HG02970 (cell line): ENCODE data around the gene IGLON5.

ENCODE experiments used
- ATAC-seq: cut with Tn5 transposase; IDR thresholded peaks from one replicate; pipeline ENCODE4 v1.9.1; 2021; ENCODE audit warnings: mild to moderate bottlenecking, moderate library complexity, moderate number of reproducible peaks; ENCODE audit not compliant: unreplicated experiment, low FRiP score

The IGLON5 gene

GRCh38 chr19:51359294-51359693, 47.9 kb downstream of the IGLON5 start:
- ATAC-seq: no peak

- no peak for ATAC-seq
Measured at GRCh38 chr19:51361239-51361638, 49.8 kb downstream of the IGLON5 start.

- ATAC-seq: no peak
Measured at GRCh38 chr19:51364200-51365106, 53.0 kb downstream of the IGLON5 start.

GRCh38 chr19:51365211-51365964, 53.9 kb downstream of the IGLON5 start:
- no peak for ATAC-seq

DNA sequence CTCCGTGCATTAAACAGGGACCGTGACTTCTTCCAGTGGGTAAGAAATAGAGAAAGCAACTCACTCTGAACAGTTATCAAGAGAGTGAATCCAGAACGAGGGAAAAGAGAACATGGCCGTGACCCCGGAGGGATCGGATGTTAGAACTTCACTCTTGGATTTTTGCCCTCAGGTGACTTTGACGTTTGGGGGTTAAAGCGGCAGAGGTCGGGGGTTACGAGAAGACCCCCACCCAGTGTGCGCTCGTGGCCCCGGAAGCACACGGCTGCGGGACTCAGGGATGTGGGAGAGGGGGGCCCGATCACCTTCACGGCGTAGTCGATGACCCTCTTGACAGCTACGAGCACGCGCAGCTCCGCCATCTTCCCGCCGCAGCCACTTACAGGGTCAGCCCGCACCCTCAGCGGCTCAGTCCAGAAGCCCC, 54.5 kb downstream of the IGLON5 start, which contains the start of gene ETFB:
ETFB (minus strand) TSS at position 424 of the 424 bp plus-strand sequence; CDS start at position 362, 62 bp downstream.
- no peak for ATAC-seq

DNA sequence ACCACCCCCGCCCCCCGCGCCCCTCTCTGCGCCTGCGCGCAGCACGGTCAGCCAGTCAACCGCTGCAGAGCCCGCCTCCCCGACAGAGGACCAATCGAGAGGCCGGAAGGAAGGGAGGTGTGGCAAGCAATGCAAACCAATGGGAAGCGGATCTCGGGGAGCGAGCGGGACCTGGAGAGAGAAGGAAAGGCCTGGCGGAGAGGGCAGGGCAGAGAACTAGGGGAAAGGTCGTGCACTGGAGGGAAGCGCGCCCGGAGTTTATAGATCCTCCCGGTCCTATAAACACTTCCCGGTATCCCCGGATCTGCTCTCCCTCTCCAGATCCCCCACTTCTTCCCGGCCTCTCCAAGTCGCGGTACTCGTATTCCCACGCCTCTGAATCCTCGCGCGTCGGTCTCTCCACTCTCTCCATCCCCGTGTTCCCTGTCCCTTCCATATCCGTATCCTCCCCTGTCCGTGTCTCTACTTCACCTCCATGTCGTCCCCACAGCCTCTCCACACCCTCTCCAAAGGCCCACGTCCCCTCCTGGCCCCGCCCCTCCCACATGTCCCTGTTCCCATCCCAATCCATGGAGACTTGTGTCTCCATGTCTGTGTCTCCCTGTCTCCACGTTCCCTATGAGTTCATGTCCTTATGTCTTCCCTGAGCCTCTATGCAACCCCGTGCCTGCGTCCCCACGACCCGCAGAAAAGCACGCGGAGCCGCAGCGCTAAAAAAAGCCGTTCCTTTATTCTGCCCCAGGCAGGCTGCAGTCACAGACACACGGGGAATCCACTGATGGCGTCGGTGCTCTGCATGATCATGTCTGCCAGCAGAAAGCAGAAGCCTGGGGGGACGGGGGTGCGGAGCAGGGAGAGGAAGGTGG, 55.2 kb downstream of the IGLON5 start:
- ATAC-seq: peak; percentile 39

GRCh38 chr19:51367255-51367564, 55.8 kb downstream of the IGLON5 start:
- ATAC-seq: no peak

DNA sequence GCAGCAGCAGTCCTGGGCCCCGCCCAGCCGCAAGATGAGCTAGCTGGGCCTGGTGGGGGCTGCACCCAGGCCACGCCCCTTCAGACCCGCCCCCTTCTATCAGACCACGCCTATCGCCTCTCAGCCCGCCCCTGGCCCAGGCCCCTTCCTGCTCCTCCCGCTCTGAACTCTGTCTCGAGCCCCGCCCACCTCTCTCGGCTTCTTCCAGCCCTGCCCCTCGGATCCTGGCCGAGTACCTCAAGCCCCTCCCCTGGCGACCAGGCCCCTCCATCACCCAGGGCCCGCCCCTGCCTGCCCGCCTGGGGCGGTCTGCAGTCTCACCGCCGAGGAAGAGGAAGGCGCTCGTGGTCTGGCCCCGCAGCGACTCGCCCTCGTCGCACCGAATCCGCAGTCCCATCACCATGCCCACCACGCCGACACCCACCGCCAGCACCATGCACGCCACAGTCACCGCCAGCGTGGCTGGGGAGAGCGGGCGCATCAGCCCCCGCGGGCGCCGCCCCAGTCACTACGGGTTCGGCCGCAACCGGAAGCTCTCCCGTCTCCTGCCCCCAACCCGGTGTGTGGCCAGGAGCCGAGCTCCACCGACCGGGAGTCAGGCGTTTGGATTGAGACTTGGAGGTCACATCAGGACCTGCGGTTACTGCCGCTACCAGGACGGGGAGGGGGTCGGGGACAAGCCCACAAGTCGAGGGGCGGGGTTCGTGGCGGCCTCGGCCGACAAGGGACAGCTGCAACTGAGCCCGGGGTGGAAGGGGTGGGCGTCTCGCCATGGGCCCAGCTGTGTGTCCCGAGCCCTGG, 56.3 kb downstream of the IGLON5 start:
- peak; percentile 69 for ATAC-seq

DNA sequence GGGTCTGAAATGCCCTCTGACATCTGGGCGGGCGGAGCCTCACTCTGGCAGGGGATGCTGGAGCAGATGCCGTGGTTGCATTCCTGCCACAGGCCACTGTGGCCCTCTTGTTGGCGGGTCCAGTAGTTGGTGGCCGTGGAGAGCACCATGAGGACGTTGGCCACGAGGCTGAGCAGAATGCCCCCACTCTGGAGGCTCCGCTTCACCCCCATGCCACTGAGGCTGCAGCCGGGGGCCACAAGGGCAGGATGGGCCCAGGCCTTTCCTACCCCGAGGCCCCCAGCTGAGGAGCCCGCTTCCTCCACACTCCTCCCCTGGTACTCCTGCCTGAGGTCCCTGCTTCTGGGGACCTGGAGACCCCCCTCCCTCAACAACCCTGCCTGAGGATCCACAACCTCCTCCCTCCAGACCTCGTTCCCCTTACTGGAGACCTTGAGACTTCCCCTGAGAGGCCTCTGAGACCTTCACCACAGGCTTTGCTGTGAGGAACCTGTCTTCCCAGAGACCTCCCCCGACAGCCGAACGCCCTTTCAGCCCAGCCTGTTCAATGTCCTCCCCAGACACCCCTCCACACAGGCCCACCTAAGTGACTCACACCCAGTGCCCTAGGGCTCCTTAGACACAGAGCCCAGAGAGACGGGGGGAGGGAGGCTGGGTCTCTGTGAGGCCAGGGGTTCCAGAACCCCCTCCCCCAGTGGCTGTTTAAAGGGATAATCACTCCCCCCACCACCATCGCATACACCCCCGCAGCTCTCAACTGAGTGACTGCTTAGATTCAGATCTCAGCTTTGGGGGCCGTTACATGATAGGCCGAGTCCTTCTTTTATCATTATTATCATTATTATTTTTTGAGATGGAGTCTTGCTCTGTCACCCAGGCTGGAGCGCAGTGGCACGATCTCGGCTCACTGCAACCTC, 57.2 kb downstream of the IGLON5 start, which contains the start of gene CLDND2:
CLDND2 (minus strand) TSS at position 638 of the 917 bp plus-strand sequence; CDS start at position 212, 426 bp downstream.
- no peak for ATAC-seq

DNA sequence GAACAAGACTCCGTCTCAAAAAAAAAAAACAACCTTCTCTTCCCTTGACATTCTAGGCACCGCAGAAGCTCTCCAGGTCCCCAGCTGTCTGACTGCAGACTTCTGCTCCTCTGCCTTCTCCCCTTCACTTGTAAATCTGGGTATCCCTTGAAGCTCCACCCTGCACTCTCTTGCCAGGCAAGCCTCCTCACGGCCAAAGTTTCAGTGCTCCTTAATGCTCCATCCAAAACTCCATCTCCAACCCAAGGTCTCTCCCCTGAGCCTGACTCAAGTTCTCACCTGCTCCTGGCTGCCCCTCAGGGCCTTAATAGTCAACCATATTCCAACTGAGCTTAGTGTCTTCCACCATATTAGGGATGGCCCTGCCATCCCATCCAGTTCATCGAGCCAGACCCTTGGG, 58.8 kb downstream of the IGLON5 start:
- ATAC-seq: no peak

DNA sequence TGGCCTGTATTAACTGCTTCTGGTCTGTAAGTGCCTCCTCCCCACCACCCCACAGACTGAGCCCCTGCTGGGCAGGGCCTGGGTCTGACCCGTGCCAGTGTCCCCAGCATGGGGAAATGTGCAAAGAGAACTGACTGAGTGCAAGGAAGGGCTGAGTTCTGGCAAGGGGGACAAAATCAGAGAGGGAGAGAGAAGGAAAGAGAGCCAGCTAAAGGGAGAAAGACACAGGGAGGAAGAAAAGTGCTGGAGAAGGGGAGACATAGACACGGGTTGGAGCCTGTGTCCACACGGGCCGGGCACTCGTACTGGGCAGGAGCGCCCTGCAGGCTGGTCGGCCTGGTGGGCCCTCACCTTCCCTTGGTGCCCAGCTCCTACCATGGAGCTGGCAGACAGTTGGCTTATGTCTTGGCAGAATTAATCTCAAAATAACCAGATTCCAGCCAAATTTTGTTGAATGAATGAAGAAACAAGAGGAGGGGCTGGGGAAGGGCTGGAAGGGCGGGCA, 59.8 kb downstream of the IGLON5 start:
- ATAC-seq: no peak

GRCh38 chr19:51372021-51372648, 60.7 kb downstream of the IGLON5 start:
- no peak for ATAC-seq

DNA sequence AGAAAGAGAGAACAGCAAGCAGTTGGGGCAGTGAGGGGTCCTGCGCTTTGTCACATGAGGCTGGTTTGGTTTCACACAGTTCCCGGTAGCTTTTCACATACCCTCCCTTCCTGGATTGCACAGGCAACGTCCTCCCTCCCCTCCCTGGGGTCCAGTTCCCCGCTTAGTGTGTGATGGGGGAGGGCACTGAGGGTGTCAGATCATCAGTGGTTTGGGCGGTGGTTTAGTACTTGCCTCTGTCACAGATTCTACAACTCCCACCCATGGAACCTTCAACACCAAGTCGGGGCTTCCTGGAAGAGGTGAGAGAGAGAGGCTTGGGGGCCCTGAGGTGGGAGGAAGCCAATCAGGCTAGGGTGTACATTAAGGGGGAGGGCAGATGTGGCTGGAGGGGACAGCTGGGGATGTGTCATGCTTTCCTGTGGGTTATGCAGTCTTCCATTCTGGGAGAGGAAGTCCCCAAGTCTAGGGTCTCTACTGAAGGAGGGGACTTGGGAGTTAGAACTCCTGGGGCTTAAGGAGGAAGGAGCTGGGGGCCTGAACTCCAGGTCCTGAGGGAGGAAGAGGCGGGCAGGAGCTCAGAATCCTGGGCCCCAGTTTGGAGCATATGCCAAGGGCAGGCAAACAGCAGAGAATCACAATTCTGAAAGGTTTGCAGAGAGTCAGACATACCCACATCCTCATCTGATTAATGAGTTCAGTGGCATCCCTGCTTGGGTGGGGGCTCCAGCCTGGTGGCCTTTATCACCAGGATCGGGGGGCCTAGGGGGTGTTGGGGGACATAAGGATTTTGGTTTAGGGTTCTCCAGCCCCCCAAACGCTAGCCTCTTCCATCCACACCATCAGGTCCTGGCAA, 61.4 kb downstream of the IGLON5 start, which contains the start of gene NKG7:
NKG7 (minus strand) TSS at position 6 of the 856 bp plus-strand sequence. CDS start 119 bp downstream, outside the sequence.
- ATAC-seq: no peak

GRCh38 chr19:51375504-51376221, 64.2 kb downstream of the IGLON5 start:
- ATAC-seq: no peak

- ATAC-seq: no peak
Measured at GRCh38 chr19:51377422-51377821, 66.0 kb downstream of the IGLON5 start.

DNA sequence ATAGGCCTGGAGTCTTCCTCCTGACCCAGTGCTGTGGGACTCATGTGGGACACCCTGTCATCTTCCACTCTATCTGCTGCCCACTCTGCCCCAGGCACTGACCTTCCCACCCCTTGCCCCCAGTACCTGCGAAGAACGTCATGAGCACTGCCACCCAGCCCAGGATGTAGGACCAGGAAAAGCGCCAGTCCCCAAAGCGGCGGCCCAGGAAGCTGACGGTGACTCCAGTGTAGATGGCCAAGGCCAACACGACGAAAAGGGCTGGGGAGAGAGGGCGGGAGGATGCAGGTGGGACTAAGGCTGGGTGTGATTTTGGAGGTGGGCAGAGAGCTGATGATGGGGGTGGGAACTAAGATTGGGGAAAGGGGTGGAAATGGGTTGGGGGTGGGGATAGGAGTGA, 68.9 kb downstream of the IGLON5 start:
- ATAC-seq: no peak
